Umbilical cord (tissue), 2 donors: ENCODE measurements around the gene HDAC10. TPM values are rescaled to one million over a fixed set of nuclear protein-coding genes. Genes with fewer than 3 reads are reported as not detected.

ENCODE experiments used
- DNase-seq: peaks from one replicate; pipeline ENCODE4 v3.0.0-alpha.2; 2015; ENCODE audit warnings: low spot score
- total RNA-seq: library from RNA; depleted of rRNA; stranded (reverse); fragments of >200 nt; gene quantifications from one replicate; pipeline ENCODE4 v1.2.3, GENCODE V29; 2014; ENCODE audit warnings: low replicate concordance; ENCODE audit not compliant: insufficient read depth

HDAC10 gene, protein sequence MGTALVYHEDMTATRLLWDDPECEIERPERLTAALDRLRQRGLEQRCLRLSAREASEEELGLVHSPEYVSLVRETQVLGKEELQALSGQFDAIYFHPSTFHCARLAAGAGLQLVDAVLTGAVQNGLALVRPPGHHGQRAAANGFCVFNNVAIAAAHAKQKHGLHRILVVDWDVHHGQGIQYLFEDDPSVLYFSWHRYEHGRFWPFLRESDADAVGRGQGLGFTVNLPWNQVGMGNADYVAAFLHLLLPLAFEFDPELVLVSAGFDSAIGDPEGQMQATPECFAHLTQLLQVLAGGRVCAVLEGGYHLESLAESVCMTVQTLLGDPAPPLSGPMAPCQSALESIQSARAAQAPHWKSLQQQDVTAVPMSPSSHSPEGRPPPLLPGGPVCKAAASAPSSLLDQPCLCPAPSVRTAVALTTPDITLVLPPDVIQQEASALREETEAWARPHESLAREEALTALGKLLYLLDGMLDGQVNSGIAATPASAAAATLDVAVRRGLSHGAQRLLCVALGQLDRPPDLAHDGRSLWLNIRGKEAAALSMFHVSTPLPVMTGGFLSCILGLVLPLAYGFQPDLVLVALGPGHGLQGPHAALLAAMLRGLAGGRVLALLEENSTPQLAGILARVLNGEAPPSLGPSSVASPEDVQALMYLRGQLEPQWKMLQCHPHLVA
- total RNA-seq: 35.6 TPM

DNA sequence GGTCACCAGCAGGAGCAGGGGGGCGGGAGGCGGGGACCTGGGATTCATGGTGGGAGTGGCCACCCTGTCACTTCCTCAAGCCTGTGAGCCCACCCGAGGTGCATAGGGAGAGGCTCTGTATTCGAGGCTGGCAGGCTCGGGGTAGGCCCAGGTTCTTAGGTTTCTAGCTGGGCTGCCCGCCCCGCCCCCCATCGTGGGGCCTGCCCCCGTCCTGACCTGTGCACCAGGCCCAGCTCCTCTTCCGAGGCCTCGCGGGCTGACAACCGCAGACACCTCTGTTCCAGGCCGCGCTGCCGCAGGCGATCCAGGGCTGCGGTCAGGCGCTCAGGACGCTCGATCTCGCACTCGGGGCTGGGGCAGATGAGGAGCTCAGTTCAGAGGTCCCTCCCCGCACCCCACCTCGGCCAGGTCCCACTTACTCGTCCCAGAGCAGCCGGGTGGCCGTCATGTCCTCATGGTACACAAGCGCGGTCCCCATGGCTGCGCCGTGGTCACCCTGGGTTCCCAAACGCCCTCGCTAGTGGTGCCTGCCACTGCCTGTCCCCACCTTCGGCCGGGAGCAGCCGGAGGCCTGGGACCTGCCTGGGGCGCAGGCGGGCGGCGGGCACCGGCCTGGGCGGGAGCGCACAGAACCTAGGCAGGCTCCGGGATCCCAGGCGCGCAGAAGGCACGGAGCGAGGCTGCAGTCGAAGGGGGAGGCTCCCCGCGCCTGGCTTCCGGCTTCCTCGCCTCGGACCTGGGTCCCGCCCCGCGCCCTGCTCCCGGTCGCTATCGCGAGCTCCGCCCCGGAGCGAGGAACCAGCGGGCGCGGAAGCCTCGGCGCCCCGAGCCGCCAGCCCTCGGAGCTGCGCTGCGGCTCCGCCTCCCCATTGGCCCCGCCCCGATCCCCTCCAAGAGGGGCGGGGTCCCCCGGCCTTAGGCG is at the start of gene HDAC10:
Gene HDAC10 (minus strand): TSS at position 711 of the 922 bp plus-strand sequence. CDS start 233 bp downstream, at position 478.
- DNase-seq: peak; percentile 84

DNA sequence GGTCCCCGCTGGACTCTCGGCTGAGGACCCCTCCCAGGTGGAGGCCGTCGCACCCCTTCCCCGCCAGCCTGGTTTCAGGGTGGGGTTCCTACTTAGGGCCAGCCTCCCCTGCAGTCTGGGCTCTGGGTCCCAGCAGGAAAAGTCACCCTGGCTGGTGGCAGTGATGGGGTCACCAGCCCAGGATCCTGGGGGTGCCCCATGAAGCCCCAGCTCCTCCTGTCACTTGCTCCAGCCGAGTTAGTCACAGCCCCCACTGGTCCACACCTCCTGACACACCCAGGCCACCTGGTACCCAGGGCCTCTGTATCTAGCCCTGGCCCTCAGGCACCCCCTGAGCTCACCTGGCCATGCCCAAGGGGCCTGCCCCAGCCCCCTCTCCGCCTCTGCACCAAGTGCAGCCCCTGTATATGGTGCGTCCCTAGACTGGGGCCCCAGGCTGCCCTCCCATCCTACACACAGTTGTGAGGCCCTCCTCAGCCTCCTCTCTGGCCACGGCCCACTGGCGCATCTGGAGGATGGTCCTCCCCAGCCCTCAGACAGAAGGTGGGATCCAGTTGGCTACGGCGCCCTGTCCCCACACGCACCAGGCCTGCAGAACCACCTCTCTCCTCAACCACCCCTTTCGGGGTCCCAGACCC is 49.7 kb upstream of the HDAC10 start:
- no peak for DNase-seq

DNA sequence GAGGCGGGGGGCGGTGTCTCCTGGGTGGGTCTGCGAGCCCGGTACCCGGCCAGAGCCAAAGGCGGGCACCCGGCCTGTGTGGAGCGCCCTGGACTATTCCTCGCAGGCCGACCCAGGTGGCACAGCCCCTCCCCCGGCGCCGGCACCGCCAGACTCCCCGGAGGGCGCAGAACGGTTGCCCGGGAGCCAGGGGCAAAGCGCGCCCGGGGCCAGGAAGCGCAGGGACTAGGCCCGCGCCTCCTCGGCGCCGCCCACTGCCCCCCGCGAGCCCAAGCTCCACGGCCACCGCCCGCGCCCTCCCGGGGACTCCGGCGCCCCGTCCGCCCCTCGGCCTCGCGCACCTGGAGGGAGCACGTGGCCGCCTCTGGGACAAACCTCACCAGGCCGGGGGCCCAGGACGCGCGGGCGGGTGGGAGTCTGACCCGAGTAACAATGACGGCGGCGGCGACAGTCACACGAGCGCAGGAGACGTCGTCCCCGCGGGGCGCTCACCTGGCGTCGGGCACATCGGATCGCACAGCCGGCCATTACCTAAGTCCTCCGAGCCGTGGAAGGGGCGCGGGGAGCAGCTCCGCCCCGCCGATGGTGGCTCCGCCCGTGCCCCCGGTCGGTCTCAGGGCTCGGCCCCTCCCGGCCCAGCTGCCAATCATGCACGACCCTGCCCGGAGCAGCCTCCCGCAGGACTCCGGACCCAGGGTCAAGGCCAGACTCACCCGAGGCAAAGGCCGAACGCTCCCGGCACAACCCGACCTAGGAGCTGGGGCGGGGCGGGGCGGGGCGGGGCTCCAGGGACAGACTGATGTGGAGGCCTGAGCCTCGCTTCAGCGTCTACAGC is 48.9 kb upstream of the HDAC10 start:
- no peak for DNase-seq

DNA sequence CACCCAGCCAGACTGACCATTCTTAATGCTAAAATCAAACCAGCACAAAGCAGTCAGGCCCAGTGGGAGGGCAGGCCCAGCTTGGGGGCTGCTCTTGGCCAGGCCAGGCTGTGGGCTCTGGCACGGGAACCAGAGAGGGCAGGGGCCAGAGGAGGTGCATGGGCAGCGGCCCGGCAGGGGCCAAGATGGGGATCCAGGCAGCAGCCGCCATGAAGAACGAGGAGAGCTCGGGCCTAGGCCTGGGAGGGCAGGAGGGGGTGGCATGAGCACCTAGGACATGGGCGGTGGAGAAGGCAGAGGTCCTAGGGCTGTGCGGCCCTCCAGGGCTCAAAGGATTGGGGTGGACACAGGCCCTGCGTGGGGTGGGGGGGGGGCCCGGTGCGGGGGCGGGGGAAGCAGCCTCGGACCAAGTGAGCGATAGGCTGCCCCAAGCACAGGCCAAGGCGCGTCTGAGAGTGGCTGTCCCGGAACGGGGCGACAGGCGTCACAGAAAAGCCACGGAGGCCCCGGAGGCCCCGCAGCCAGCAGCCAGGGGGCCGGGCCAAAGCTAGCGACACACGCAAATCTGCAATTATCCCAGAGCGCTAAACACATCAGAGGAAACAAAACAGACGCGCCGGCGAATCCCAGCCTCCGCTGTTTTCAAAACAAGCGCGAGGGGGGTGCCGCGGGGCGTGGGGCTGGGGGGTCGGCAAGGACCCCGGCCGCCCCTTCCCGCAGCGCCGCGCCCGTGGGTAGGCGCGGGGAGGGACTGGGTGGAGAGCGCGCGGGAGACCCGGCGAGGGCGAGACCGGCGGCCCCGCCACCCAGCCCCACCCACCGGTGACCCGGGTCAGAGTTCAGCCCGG is 48.1 kb upstream of the HDAC10 start:
- DNase-seq: no peak

DNA sequence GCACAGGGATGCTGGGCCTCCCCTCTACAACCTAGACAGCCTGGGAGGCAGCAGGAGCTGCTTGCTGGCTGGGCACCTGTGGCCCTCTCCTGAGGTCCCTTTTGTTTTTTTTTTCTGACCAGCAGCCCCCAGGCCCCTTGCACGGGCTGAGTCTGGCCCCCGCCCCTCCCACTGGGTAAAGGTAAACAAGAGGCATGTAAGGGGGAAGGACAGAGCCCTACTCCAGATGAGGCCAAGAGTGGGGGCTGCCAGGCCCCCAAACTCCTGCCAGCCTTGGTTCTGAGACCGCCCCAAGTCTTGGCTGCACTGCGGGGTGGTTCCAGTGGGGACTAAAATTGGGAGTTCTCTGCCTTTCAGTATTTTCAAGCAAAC is 47.2 kb upstream of the HDAC10 start:
- DNase-seq: no peak

DNA sequence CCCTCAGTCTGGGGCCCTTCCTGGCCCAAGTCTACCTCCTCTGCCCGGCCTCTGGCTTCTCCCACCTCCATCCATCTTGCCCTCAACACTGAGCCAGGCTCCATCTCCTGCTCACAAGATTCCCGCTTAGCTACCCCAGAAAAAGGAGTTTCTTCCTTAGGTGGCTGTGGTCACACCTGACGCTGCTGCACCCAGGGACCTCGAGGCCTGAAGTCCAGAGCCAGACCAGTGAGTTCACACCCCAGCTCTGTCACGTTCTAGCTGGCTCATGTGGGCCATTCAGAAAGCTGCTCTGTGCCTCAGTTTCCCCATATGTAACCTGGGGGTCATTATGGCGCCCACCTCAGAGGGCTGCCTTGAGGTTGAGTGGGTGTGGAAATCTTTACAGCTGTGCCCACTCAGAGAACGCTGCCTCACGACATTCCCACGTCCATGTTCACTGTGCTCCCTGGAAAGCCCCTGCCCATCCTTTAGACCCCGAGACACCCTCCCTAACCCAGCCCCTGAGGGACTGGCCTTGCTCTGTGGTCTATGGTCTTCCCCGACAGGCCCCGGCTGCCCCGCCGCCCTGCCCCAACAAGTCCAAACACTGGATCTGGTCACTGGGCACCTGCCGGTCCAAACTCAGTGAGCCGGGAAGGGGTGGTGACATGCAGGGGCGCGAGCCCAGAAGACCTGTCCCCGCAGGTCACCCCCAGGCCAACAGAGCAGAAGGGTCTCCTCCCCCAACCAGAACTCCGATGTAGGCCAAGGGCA is 46.6 kb upstream of the HDAC10 start:
- no peak for DNase-seq

DNA sequence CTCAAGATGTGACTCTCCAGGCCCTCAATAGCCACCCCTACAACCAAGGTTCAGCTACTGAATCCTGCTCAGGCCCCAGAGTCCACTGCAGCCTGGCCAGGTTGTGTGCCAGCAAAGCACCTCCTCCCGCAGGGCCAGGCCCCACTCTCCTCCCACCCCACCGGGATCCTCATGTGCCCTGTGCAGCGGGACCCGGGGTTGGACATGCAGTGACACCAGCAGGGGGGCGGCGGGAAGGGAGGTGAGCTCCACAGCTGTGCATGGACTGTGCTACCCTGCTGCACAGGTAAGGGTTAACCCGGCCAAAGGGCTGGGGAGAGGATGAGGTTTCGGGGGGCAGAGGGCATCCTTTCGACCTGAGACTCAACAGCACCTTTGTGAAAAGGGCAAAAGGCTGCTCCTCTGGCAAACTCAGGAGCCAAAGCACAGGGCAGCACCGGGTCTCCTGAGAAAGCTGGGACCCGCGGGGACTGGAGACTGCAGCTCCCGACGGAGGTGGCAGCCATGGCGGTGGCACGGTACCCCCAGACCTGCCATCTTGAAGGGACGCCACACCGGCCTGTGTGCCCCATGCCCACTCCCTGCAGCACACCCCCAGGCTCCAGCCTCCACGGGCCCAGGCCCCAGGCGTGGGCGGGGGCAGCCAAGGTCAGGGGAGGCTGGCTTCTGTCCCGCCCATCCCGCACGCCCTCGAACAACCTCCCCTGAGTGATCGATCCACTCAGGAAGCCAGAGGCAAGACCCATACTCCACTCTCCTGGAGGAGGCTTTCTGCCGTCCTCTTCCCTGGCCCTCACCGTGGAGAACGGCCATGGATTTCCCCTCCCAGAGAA is 45.8 kb upstream of the HDAC10 start:
- no peak for DNase-seq

DNA sequence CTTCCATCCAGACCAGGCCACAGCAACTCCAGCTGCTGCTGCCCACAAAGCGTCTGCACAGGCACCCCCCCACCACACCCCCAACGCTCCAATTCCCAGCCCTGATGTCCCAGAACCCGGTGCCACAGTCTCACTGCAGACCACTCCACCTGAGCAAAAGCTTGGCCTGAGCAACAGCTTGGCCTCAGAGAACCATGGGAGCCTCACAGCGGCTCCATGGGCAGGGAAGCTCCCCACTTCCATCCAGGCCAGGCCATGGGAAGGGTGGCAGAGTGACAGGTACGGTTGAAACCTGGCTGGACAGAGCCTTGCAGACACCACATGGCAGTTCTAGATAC is 43.2 kb upstream of the HDAC10 start:
- no peak for DNase-seq

DNA sequence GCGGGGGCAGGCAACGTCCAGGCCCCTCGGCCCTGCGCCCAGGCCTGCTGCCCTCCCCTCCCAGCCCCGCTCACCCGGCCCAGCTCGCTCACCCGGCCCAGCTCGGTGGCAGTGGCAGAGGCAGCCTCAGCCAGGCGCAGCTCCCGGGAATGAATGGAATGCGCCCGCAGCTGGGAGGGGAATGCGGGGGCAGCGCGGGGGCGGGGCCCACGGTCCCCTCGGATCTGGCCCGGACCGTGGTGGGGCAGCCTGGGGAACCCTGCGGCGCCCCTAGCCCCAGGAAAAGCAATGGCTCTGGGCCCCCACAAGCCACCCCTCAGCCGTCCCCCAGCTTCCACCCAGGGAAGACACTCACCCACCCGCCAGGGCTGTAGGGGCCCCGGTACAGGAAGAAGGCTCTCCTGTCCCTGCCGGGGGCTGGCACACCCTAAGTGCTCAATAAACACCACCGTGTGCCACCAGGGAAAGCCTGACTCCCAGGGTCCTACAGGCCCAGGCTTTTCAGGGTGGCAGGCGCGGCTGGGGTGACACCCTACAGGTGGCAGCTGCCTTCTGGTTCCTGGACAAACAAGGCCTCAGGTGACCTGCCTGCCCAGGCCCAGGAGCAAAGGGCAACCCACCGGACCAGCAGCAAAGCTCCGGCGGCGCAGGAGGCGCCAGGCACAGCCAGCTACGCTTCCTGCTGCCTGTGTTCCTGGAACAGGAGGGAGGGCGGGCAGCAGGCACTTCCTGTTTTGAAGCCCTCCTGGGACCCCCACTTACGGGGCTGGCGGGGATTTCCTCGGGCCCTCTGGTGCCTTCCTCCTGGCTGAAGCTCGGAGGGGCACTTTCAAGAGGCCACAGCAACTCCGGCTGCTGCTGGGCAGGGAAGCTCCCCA is 42.6 kb upstream of the HDAC10 start:
- DNase-seq: peak; percentile 82

DNA sequence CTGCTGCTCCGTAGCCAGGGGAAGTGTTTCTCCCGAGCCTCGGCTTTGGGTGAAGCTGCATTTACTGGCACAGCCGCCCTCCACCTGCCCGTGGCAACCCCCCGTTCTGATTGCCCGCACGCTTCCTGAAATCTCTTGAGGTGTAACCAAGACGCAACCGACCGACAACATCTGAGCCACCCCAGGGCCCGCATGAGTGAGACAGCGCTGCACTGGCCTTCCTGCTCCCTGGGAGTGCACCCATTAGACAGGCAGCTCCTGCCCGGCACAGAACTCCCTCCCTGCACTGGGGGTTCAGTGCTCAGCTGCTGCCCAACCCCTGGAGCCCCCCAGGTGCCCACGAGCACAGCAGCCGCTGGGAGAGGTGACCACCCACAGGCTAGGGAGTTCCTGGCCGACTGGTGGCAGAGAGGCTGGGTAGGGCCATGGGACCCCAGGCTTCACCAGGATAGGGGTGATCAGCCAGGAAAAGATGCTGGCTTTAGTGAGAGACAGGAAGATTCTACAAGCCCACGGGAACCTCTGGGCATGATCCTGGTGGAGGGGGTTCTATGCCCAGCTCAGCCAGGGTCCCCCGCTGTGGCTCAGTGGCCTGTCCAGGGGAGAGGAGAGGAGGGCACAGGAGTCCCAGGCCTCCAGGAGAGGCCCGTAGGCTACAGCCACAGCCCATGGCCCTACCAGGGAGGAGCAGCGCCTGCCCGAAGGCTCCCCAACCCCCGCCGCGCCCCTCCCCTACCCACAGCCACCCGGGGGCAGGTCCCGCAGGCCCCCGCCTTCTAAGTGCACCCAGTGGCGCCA is 41.8 kb upstream of the HDAC10 start:
- no peak for DNase-seq

DNA sequence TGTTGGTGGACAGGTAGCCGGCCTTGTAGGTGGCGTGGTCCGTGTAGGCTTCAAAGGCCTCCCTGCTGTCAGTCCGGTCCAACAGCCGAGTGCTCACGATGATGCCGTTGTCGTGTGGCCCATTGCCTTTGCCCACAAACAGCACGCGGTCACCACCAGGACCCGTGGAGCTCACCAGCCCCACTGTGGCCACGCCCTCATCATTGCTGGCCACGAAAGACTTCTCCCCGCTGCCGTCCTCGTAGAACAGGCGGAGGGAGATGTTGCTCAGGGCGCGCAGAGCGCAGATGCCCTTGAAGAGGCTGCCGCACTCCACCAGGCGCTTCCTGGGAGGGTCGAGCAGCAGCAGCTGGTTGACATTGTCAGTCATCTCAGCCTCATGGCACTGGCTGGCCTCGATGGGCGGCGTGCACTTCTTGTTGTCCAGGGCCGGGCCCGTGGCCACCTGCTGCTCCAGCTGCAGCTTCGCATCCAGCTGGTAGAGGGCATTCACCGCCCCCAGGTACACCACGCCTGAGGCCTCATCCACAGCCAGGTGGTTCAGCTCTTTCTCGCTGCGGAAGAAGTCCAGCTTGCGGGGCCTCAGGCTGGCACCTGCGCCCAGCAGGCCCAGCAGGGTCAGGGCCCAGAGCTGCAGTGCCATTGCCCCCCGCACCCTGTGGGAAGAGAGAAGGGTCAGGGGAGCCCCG is 39.0 kb upstream of the HDAC10 start:
- DNase-seq: no peak

DNA sequence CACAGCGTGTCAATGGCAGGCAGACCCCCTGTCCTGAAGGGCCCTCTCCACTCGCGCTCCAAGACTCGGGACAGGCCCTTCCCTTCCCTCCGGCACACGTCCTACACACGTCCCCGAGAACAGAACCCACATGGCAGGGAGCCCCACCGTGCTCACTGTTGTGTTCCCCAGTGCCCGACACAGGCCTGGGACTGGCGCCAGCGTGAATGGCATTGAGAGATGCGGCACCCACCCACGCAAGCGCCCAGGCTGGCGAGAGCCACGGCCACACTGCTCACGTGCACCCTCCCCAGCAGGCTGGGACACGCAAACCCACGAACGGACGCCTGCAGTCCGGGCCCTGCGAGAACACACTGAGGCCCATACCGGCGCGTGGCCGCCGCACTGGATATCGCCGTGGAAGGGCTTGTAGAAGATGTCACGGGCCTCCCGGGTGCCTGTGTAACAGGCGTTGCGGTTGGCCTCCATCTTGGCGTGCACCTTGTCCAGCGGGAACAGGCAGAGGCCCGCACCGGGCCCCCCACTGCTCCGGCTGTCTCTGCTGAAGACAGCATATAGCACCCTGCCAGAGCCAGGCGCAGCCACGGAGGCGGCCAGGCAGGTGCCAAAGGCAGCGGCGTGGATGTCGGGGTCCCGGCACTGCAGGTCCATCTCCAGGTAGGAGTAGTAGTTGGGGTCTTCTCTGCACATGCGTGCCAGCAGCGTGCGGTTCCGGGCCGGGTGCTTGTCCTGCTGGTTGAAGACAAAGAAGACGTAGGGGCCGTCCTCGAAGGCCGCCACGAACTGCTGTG is 38.3 kb upstream of the HDAC10 start:
- no peak for DNase-seq

DNA sequence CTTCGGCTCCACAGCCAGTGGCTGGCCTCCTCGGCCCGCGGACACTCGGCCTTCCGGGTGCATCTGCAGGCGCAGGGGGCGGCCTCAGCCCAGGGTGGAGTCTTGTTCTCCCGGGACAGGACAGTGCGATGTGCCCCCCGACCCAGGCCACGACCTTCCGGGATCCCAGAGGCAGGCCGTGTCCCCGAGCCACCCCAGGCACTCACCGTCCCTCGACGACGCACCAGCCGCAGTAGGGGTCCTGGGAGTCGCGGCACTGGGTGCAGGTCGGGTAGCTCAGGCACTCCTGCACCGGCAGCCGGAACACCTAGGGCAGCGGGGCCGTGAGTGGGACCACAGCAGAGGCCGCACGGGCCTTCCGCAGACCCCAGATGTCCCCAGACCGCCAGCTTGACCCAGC is 36.7 kb upstream of the HDAC10 start:
- DNase-seq: no peak

DNA sequence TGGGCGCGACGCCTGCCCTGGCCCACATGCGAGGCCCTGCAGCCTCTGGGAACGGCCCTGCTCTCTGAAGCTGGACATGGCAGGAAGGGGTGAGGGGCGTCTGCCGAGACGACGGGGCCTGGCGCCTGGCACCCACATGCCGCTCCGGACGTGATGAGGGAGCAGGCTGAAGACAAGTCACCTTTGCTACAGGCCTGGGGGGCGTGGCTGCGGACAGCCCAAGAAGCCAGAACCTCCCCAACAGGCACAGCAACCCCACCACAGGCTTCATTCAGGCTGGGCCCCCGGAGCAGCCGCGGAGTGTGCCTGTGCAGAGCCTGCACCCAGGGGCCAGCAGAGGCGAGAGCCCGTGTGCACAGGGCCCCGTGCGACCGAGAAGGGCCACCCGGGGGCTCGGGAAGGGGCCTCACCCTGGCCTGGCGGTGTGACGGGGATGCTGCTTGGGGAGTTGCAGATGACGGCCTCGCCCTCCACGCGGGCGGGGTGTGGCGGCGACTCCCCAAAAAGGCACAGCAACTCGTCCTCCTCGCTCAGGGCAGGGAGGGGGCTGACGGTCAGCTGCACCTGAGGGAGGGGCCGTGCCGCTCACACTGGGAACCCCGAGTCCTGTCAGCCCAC is 35.7 kb upstream of the HDAC10 start:
- no peak for DNase-seq
